Measurements from ENCODE around the gene EFNA4.

Gene EFNA4

DNA sequence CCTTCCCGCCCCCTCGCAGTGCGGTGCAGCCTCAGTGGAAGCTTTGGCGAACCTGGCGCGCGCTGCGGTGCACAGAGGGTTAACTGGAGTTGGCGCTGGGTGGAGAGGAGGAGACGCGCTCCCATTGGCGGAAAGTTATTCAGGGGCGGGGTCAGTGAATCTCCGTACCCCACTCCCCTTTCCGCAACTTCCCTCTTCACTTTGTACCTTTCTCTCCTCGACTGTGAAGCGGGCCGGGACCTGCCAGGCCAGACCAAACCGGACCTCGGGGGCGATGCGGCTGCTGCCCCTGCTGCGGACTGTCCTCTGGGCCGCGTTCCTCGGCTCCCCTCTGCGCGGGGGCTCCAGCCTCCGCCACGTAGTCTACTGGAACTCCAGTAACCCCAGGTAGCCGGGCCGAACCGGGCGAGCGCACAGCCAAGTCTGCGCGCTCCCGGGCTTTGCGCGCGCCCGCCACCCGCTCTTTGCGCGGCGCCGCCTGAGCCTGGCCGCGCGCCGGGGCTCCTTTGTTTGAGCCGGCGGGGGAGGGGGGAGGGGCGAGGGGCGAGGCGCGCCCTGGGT is at the start of gene EFNA4:
TSS of gene EFNA4 (plus strand) at position 191 of the 561 bp plus-strand sequence. CDS start at position 275, 84 bp downstream.
- DNase-seq, result peak; percentile 87

DNA sequence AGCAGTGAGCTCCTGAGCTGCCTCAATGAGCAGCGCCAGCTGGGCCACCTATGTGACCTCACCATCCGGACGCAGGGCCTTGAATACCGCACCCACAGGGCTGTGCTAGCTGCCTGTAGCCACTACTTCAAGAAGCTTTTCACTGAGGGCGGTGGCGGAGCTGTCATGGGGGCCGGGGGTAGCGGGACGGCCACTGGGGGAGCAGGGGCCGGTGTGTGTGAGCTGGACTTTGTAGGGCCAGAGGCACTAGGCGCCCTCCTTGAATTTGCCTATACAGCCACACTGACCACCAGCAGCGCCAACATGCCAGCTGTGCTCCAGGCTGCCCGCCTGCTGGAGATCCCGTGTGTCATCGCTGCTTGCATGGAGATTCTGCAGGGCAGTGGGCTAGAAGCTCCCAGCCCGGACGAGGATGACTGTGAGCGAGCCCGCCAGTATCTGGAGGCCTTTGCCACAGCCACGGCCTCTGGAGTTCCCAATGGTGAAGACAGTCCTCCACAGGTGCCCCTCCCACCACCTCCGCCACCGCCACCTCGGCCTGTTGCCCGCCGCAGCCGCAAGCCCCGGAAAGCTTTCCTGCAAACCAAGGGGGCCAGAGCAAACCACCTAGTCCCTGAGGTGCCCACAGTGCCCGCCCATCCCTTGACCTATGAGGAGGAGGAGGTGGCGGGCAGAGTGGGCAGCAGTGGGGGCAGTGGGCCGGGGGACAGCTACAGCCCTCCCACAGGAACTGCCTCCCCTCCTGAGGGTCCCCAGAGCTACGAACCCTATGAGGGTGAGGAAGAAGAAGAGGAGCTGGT is 48.6 kb upstream of the EFNA4 start:
- DNase-seq, result no peak

DNA sequence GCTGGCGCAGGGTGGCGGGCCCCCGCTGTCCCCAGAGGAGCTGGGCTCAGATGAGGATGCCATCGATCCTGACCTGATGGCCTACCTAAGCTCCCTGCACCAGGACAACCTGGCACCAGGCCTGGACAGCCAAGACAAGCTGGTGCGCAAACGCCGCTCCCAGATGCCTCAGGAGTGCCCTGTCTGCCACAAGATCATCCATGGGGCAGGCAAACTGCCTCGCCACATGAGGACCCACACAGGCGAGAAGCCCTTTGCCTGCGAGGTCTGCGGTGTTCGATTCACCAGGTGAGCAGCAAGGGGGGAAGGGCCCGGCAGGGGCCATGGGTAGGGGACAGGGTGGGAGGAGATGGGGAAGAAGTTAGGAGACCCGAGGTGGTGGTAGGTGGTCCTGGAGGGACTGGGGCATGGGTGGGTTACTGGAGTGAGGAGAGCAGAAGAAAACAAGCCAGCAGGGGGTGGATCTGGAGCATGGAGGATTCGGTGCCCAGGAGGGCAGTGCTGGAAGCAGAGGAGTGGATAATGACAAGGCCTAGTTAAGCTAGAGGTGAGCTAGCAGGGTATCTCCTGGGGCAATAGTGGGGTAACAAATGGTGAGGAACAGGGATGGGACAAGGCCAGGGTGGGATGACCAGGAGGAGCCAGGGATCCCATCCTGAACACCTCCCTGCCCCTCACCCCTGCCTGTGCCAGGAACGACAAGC is 47.9 kb upstream of the EFNA4 start:
- DNase-seq, result no peak

GRCh38 chr1:155016231-155016831 is 47.2 kb upstream of the EFNA4 start:
- DNase-seq, result no peak

GRCh38 chr1:155017041-155017945 is 46.2 kb upstream of the EFNA4 start:
- peak; percentile 89 for DNase-seq

DNA sequence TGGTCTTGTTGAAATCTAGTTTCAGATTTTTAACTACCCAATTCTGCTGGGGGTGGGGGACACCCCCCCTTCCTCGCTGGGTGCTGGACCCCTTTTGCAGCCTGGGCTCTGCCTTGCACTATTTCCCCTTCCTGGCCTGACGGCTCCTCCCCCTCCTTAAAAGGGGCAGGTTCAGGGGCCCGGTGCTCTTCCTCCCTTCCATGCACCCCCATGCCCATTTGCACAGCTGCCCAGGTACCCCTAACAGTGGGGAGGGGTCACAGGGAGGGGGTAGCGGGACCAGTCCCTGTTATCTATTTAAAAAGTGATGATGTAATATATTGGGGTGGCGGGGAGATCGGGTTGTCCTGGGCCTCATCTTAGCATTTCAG is 45.6 kb upstream of the EFNA4 start:
- DNase-seq, result no peak

GRCh38 chr1:155018617-155019348 is 44.8 kb upstream of the EFNA4 start:
- DNase-seq, result no peak

DNA sequence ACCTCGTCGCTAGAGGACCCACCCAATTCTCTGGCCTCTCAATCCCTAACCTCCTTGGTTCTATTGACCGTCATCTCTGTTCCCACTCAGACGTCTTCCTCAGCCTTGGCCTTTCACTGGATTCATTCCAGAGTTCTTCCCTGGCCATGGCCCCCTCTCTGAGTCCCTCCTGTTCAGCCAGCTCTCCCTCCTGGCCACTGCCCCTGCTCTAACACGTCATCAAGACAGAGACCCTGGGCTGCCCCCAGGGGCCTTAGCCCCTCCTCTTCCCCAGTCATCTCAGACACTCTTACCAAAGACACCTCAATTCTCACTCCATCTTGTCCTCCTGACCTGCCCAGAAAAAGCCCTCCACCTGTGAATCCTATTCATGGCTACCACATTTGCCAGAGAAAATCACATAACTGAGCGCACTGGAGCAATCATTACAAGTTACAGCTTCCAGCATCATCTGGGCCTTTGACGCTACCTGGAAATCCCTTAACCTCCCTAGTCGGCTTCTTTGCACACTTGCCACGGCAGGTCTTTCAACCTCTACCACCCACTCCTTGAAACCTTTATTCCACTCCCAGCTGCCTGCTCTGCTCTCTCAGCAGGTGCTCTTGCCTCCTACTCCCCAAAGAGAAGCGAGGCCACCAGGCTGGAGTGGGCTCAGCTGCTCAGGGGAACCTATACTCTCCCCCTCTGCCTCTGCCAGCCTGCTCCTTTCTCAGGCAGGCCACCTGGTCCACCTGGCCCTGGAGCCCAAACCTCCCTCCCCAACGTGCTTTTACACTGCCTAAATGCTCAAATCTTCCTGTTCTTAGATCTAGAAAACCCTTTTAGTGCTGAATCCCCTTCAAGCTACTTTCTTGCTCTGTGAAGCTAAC is 43.9 kb upstream of the EFNA4 start:
- DNase-seq, result no peak

DNA sequence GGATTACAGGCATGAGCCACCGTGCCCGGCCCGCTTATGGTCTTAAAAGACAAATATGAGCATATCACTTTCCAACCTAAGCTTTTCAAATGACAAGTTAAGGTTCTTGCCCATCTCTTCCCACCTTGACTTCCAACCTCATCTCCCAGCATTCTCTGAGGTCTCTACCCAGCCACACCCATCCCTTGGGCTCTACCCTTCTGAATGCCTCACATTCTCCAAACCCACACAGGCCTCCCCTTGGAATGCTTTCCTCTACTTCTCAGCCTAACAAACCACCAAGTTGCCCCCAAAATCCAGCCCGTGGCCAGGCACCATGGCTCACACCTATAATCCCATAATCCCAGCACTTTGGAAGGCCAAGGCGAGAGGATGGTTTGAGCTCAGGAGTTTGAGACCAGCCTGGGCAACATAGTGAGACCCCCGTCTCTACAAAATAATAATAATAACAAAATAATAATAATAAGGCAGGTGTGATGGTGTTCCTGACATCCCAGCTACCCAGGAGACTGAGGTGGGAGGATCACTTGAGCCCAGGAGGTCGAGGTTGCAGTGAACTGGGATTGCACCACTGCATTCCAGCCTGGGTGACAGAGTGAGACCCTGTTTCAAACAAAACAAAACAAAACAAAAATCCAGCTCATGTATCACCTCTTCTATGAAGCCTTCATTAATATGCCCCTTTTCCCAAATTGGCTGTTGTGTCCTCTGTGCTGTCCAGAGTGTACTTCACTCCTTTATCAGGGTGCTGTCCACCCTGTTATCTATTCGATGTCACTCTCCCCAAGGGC is 41.2 kb upstream of the EFNA4 start:
- no peak for DNase-seq

- no peak for DNase-seq
Observed at GRCh38 chr1:155022927-155023236, 40.7 kb upstream of the EFNA4 start.

DNA sequence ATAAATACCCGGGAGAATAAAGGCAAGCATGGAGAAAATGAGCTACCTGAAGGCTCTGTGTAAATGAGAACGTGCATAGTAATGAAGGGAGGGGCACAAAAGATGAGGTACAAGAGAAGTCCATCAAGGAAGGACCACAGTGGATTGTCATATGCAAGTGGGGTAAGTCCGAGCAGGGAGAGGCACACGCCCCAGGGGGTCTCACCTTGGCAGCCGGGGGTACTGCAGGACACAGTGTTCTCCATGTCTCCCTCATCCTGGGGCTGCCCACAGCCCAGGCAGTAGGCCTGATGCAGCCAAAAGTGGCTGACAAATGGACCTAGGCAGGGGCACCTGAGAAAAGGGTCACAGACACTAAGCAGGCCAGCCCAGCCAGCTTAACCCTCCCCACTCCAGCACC is 39.9 kb upstream of the EFNA4 start:
- no peak for DNase-seq

DNA sequence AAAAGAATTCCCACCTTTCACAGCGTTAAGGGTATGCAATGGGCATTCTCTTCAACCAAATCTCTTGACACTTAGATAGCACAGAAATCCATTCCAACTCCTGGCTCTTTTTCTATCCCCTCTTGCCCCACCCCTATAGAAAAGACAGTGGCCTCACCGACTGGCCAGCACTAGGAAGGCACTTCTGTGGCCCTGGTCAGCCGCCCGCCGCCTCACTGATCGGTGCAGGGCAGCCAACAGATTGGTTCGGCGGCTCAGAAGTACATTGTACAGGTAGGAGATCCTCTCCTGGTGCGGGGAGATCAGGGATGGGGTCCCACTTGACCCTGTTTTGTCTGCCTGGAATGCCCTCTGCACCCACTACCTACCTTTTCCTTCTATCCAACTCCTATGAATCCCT is 39.2 kb upstream of the EFNA4 start:
- no peak for DNase-seq

DNA sequence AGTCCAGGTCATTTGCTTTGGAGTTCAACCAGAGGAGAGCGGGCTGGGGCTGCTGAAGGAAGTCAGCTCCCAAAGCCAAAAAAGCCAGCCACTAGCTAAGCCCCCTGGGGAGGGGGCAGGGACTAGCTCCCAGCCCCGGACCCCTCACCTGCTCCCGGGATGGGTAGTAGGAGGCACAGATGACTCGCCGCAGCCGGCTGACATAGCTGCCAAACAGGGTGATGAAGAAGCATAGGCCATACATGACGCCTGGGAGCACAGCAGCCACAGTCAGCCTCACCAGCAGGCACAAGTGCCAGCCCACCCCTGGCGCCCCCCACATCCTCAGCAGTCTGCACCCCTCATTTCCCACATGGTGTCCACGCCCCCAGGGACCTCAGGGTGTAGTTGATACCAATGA is 37.4 kb upstream of the EFNA4 start:
- DNase-seq, result no peak

DNA sequence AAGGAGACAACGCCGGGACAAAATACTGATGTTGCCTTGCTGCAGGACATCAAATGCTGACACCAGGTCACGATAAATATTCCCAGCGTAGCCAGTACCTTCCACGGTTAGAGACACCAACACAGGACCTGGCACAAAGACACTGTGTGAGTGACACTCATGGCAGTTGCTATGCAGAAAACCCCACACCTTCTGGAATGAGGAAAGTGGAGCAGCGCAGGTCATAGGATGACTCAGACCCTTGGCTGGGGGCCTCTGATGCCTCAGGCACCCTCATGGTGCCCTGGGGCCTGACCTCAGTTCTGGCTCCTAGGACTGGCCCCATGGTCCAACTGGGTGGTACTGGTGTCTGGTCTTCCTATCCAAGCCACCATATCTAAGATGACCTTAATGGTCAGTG is 37.0 kb upstream of the EFNA4 start:
- no peak for DNase-seq

GRCh38 chr1:155029513-155030242 is 33.9 kb upstream of the EFNA4 start:
- DNase-seq, result no peak

- DNase-seq, result no peak
Observed at GRCh38 chr1:155030243-155030795, 33.2 kb upstream of the EFNA4 start.

DNA sequence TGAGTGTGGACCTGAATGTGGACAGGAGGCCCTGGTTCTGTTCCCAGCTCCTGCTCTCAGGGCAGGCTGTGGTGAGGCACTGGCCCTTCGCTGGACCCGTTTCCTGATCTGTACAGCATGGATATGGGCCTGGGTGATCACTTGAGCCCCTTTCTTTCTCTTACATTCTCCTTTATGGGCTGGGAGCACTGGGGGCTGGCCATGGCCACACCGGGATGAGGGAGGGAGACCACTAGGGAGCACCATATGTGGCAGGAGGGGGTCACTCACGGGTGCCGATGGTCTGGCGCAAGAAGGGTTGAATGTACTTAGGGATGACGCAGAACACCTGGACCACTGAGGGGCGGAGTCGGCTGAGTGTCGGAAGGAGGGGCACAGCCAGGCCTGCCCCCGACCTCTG is 32.6 kb upstream of the EFNA4 start:
- no peak for DNase-seq

DNA sequence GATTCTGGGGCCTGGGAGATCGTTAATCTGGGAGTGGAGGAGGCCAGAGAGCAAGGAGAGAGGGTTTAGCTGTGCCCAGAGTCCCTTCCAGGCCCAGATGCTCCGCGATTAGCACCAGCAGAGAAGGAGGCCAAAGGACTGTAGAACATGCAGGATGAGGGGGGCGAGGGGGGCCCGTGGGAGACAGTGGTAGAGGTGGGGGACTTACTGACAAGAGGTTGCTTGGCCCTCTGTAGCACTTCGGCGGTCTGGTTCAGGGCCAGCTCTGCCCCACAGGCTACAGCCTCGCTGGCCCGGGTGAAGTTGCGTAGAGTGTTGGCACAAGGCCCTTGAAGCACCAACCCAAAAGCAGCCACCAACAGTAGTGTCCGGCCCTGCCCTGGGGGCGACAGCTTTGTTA is 30.7 kb upstream of the EFNA4 start:
- no peak for DNase-seq

DNA sequence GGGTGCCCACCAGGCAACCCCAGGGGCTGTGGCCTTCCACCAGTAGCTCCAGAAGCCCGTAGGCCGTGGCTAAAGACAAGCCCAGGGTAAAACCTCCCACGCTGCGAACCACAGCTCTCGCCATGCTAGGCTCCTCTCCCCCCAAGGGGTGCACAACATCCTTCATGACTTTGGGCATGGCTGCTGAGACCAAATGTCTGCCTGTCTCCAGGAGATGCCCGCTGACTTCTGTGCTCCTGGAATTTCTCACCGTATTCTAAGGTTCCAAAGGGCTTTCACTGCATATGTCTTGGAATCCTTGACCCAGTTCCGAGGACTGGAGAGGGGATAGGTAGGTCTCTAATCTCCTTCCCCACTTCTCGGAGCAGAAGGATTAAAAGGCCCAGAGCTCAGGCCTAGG is 30.0 kb upstream of the EFNA4 start, which contains the start of the genes DCST1 and DCST2:
TSS of gene DCST1 (plus strand) at position 301 of the 400 bp plus-strand sequence. CDS start 213 bp downstream, outside the sequence.
TSS of gene DCST2 (minus strand) at position 258 of the 400 bp plus-strand sequence. CDS start at position 178, 80 bp downstream.
- DNase-seq, result no peak
